ENCODE measurements around the gene KCTD3. TPM values are rescaled to one million over a fixed set of nuclear protein-coding genes. Genes with fewer than 3 reads are reported as not detected.

The KCTD3 gene
- total RNA-seq, 1 donor from 2014 or later, result 53.7 TPM

DNA sequence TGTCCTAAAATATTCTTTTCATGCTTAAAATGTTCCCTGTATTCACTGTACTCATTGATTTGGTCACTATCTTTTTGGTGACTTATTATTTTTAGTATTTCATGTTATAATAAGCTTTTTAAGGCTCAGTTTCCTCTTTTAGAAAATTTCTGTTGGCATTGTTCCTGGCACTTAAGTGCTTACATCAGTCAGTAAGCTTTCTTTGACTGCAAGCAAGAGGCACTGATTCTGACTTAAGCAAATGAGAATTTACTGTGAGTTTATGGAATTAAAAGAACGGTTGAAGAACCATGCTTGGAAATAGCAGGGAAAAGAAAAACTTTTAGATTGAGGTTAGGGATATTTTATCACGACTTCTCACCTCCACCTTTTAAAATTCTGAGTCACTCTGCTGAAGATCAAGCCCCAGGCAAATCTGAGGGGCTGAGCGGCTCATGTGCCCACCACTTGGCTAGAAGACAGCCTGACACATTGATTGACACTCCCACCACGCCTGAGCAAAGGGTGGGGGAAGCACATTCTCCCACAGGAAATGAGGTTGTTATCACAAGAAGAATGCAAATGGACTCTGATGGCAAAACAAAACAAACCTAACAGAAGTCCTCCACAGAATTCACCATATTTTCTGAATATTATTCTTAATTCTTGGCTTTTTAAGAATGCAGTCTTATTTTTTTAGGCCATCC is 102.8 kb downstream of the KCTD3 start:
- Mint-ChIP-seq H3K27me3 (peaks cover 5% of the 10 kb centered on the region), H3K9me3 (no peaks in the 10 kb centered on the region), H3K36me3 (no peaks in the 10 kb centered on the region), H3K4me1 (ENCODE audit: unreplicated experiment) (no peaks in the 10 kb centered on the region), H3K4me3 (no peak overlapping the region), H3K27ac (no peak overlapping the region)
- TF ChIP-seq, protein P1, sequence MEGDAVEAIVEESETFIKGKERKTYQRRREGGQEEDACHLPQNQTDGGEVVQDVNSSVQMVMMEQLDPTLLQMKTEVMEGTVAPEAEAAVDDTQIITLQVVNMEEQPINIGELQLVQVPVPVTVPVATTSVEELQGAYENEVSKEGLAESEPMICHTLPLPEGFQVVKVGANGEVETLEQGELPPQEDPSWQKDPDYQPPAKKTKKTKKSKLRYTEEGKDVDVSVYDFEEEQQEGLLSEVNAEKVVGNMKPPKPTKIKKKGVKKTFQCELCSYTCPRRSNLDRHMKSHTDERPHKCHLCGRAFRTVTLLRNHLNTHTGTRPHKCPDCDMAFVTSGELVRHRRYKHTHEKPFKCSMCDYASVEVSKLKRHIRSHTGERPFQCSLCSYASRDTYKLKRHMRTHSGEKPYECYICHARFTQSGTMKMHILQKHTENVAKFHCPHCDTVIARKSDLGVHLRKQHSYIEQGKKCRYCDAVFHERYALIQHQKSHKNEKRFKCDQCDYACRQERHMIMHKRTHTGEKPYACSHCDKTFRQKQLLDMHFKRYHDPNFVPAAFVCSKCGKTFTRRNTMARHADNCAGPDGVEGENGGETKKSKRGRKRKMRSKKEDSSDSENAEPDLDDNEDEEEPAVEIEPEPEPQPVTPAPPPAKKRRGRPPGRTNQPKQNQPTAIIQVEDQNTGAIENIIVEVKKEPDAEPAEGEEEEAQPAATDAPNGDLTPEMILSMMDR (conservative IDR thresholded peaks at IDR 0.05), result no peak
- no peak for DNase-seq (ENCODE audit: extremely low spot score, unreplicated experiment)

Measured in type B pancreatic cell (in vitro differentiated cells).